Measurements from ENCODE around the gene SP100. TPM values are rescaled to one million over a fixed set of nuclear protein-coding genes. Genes with fewer than 3 reads are reported as not detected.

Gene SP100
- total RNA-seq, 2 donors from 2014 or later = 66.5 to 80.1 TPM

DNA sequence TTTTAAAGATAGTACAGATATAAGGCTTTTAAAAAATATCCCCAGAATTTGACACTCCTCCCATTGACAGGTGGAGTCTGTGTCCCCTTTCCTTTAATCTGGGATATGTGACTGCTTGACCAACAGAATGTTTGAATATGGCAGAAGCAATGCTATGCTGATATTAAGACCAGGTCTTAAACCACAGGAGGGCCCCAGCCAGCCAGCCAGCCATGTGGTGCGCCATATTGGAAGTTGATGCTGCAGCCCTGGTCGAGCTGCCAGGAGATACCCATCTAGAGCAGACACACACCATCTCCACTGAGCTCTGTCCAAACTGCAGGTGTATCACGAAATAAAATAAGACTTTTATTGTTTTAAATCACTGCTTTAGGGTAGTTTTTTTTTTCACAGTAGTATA lies 174.3 kb downstream of the SP100 start:
- H3K27ac ChIP-seq = no peak overlapping the region

DNA sequence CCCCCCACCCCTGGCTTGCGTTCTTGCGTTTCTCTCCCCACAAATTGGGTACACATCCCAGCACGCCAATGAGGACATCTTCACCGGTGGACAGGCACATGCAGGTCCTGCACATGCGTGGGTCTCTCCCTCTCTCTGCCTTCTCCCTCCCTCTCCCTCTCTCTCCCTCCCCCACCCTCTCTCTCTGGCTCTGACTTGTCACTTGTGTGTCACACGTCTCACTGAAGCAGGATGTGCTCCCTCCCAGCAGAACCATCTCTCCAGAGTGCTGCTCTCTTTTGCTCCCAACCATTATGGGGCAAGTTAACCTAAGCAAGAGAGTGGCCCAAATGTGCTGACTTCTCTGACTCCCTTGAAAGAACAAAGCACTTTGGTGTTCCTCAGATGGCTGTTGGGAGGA lies 175.8 kb downstream of the SP100 start:
- H3K4me3 ChIP-seq = no peak overlapping the region
- no peaks in the 10 kb centered on the region for H3K36me3 ChIP-seq
- H3K27me3 ChIP-seq = no peaks in the 10 kb centered on the region
- no peaks in the 10 kb centered on the region for H3K9me3 ChIP-seq
- no peak for DNase-seq (ENCODE audit: low spot score)
- H3K27ac ChIP-seq = no peak overlapping the region
- no peaks in the 10 kb centered on the region for H3K4me1 ChIP-seq
- TF ChIP-seq, protein P1, sequence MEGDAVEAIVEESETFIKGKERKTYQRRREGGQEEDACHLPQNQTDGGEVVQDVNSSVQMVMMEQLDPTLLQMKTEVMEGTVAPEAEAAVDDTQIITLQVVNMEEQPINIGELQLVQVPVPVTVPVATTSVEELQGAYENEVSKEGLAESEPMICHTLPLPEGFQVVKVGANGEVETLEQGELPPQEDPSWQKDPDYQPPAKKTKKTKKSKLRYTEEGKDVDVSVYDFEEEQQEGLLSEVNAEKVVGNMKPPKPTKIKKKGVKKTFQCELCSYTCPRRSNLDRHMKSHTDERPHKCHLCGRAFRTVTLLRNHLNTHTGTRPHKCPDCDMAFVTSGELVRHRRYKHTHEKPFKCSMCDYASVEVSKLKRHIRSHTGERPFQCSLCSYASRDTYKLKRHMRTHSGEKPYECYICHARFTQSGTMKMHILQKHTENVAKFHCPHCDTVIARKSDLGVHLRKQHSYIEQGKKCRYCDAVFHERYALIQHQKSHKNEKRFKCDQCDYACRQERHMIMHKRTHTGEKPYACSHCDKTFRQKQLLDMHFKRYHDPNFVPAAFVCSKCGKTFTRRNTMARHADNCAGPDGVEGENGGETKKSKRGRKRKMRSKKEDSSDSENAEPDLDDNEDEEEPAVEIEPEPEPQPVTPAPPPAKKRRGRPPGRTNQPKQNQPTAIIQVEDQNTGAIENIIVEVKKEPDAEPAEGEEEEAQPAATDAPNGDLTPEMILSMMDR (IDR thresholded peaks at IDR 0.05) = no peak

More for the DNA sequence above, 174.3 kb downstream of the SP100 start:
- Histone ChIP-seq H3K27me3 (no peaks in the 10 kb centered on the region), H3K9me3 (no peaks in the 10 kb centered on the region), H3K36me3 (no peaks in the 10 kb centered on the region), H3K4me1 (no peaks in the 10 kb centered on the region), H3K4me3 (no peak overlapping the region)
- no peak for DNase-seq (ENCODE audit: low spot score)
- TF ChIP-seq, protein P1 (IDR thresholded peaks at IDR 0.05) = no peak

DNA sequence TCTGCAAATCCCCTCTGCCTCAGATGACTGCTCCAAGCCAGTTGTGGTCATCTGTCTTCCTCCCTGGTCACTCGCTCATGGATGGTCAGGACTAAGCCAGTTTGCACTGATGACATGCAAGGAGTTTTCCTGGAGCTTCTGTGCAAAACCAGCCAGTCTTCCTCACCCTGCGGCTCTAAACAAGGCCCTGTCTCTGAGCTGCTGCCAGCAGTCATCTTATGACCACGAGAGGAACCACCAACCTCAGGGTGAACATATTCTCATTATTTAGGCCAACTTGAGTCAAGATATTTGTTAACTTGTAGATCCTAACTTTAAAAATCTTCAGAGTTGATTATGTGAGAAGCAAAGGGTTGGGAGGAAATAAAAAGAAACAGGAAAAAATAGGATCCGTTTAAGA lies 176.8 kb downstream of the SP100 start:
- no peak for DNase-seq (ENCODE audit: low spot score)
- H3K27ac ChIP-seq = no peak overlapping the region
- no peaks in the 10 kb centered on the region for H3K36me3 ChIP-seq
- H3K9me3 ChIP-seq = no peaks in the 10 kb centered on the region
- H3K4me3 ChIP-seq = no peak overlapping the region
- no peaks in the 10 kb centered on the region for H3K27me3 ChIP-seq
- TF ChIP-seq, protein P1 (IDR thresholded peaks at IDR 0.05) = no peak
- H3K4me1 ChIP-seq = no peaks in the 10 kb centered on the region

Other genes with a start within 250 kb of the SP100 start
- gene SP110, start 196.2 kb upstream of the SP100 start, total RNA-seq = 10 to 100 TPM in 1 of 2 donors, 1 to 10 TPM in 1; 7.5 to 10.3 TPM
- gene SP140, start 190.5 kb upstream of the SP100 start, total RNA-seq = under 1 TPM; 0.26 to 0.55 TPM
- gene SP140L, start 89.0 kb upstream of the SP100 start, total RNA-seq = 1 to 10 TPM; 3.0 to 3.2 TPM

Measured in right atrium auricular region (tissue), 2 donors.